ENCODE measurements around the gene NINL.

Gene NINL

DNA sequence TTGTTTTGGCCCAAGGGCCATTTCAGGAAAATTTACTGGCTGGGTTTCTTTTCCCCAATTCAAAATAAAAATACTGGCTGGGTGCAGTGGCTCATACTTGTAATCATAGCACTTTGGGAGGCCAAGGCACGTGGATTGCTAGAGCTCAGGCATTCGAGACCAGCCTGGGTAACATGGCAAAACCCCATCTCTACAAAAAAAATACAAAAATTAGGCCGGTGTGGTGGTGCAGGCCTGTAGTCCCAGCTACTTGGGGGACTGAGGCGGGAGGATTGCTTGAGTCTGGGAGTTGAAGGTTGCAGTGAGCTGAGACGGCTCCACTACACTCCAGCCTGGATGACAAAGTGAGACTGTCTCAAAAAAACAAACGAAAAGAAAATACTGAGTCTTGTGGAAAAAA, 60.0 kb downstream of the NINL start:
- H3K4me3 ChIP-seq (ENCODE audit: low read depth, low read length): no peak overlapping the region
- TF ChIP-seq, protein P1, sequence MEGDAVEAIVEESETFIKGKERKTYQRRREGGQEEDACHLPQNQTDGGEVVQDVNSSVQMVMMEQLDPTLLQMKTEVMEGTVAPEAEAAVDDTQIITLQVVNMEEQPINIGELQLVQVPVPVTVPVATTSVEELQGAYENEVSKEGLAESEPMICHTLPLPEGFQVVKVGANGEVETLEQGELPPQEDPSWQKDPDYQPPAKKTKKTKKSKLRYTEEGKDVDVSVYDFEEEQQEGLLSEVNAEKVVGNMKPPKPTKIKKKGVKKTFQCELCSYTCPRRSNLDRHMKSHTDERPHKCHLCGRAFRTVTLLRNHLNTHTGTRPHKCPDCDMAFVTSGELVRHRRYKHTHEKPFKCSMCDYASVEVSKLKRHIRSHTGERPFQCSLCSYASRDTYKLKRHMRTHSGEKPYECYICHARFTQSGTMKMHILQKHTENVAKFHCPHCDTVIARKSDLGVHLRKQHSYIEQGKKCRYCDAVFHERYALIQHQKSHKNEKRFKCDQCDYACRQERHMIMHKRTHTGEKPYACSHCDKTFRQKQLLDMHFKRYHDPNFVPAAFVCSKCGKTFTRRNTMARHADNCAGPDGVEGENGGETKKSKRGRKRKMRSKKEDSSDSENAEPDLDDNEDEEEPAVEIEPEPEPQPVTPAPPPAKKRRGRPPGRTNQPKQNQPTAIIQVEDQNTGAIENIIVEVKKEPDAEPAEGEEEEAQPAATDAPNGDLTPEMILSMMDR (IDR thresholded peaks at IDR 0.05; ENCODE audit: insufficient read depth, low read depth, low read length, missing control alignments): no peak
- no peak for DNase-seq (ENCODE audit: low read depth)

DNA sequence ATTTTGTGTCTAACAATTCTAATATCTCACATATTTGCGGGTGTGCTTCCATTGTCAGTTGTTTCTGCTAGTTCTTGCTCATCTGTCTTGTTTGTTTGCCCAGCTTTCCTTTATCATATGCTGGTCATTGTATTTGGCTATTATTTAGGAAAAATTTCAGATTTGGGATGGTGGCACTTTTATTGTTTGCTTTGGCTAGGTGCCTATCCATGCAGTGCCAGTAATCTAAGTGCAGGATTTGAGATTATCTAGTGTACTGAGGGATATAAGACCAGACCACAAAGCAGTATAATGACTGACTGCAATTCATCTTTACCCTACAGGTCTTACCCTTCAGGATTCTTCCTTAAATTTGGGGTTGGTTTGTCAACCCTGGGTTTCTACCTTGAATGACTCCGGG, 63.9 kb downstream of the NINL start:
- DNase-seq (ENCODE audit: low read depth): no peak
- TF ChIP-seq, protein P1 (IDR thresholded peaks at IDR 0.05; ENCODE audit: insufficient read depth, low read depth, low read length, missing control alignments): no peak
- no peak overlapping the region for H3K4me3 ChIP-seq (ENCODE audit: low read depth, low read length)

DNA sequence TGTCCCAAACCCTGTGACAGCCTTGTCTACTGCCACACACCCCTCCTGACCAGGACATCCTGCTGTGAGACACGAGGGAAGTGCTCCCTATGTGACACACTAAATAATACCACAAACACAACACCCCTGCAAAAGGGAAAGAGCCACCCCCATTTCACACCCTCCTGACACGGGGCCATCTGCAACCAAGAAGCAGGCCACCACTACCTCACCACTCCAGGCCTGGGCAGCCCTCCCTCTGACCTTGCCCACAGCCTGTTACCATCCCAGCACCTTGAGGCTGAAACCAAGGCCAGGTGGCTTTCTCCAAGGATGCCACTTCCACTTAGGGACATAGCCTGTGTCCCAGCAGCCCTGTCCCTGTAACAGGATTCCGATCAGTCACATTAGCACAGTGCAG, 68.2 kb downstream of the NINL start:
- DNase-seq (ENCODE audit: low read depth): no peak
- no peak overlapping the region for H3K4me3 ChIP-seq (ENCODE audit: low read depth, low read length)
- TF ChIP-seq, protein P1 (IDR thresholded peaks at IDR 0.05; ENCODE audit: insufficient read depth, low read depth, low read length, missing control alignments): no peak

DNA sequence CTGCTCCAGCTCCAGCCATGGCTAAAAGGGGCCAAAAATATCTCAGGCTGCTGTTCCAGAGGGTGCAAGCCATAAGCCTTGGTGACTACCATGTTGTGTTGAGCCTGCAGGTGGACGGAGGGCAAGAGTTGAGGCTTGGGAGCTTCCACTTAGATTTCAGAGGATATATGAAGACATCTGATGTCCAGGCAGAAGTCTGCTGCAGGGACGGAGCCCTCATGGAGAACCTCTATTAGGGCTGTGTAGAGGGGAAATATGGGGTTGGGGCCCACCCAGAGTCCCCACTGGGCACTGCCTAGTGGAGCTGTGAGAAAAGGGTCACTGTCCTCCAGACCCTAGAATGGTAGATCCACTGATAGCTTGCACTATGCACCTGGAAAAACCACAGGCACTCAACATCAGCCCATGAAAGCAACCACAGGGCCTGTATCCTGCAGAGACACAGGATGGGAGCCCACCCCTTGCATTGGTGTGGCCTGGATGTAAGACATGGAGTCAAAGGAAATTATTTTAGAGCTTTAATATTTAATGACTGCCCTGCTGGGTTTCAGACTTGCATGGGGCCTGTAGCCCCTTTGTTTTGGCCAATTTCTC, 70.5 kb downstream of the NINL start:
- H3K4me3 ChIP-seq (ENCODE audit: low read depth, low read length): no peak overlapping the region
- TF ChIP-seq, protein P1 (IDR thresholded peaks at IDR 0.05; ENCODE audit: insufficient read depth, low read depth, low read length, missing control alignments): no peak
- no peak for DNase-seq (ENCODE audit: low read depth)

DNA sequence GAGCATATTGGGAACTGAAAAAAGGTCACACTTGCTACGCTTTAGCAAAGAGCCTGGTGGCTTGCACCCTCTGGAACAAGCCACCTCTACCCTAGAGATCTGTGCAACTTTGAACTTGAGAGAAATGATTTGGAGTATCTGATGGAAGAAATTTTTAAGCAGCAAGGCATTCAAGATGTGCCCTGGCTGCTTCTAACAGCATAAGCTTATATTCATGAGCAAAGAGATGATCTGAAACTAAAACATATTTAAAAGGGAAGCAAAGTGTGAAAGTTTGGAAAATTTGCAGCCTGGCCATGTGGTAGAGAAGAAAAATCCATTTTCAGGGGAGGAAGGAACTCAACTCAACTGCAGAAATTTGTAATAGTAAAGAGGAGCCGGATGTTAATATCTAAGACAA, 71.1 kb downstream of the NINL start:
- no peak for DNase-seq (ENCODE audit: low read depth)
- TF ChIP-seq, protein P1 (IDR thresholded peaks at IDR 0.05; ENCODE audit: insufficient read depth, low read depth, low read length, missing control alignments): no peak
- H3K4me3 ChIP-seq (ENCODE audit: low read depth, low read length): no peak overlapping the region

DNA sequence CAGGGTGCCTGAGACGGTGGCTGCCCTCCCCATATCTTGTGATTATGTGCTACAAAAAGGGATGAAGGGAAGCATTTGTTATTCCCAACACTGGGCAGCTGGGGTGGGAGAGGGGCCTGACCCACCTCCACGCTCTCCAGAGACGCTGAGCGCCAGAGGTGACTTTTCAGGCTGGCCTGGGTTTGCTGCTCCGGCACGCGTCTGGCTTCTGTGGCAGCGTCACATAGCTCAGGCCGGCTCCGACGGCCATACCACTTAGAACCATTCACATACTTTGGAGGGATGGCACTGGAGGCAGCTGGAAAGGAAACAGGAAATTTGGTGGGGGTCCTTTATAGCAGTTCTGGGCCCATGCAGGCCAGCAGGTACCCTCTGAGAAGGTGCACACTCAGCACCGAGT, 72.6 kb downstream of the NINL start:
- TF ChIP-seq, protein P1 (IDR thresholded peaks at IDR 0.05; ENCODE audit: insufficient read depth, low read depth, low read length, missing control alignments): no peak
- no peak overlapping the region for H3K4me3 ChIP-seq (ENCODE audit: low read depth, low read length)

DNA sequence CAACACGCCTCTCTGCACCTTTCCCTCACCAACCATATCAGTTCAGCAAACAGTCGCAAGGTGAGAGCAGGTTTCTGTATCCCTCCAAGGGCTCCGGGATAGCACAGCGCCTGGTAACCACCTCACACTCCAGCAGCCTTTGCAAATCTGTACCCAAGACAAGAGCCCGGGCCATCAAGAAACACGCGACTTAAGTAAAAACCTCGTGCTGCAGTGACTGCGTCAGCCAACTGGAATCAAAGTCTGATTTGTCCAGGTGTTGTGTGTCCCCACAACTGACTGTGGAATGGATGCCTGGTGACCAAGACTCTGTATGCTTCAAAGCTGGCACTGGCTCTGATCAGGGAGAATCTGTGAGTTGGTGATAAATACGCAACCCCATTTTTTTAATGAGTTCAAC, 74.1 kb downstream of the NINL start:
- H3K4me3 ChIP-seq (ENCODE audit: low read depth, low read length): no peak overlapping the region
- TF ChIP-seq, protein P1 (IDR thresholded peaks at IDR 0.05; ENCODE audit: insufficient read depth, low read depth, low read length, missing control alignments): no peak
- DNase-seq (ENCODE audit: low read depth): no peak

More for the DNA sequence above, 72.6 kb downstream of the NINL start:
- no peak for DNase-seq (ENCODE audit: low read depth)

All from GM12865 (cell line).